GM12875 (cell line): Measurements from ENCODE around the gene MMP24.

ENCODE experiments used
- H3K4me3 ChIP-seq: one replicate; pipeline ENCODE4 v1.5.1; 2011; ENCODE audit warnings: low read depth, low read length, control low read depth
- CTCF ChIP-seq: IDR thresholded peaks from 2 replicates; pipeline ENCODE4 v1.5.1; 2011; ENCODE audit warnings: low read depth, mild to moderate bottlenecking, control low read depth, inconsistent platforms, low read length, moderate library complexity, borderline replicate concordance; ENCODE audit not compliant: insufficient read depth

The MMP24 gene

GRCh38 chr20:35318502-35319157 lies 92.1 kb downstream of the MMP24 start:
- TF ChIP-seq CTCF = no peak
- no peak overlapping the region for H3K4me3 ChIP-seq

- no peak overlapping the region for H3K4me3 ChIP-seq
- no peak for TF ChIP-seq CTCF
These were observed 92.8 kb downstream of the MMP24 start for GRCh38 chr20:35319192-35319870.

DNA sequence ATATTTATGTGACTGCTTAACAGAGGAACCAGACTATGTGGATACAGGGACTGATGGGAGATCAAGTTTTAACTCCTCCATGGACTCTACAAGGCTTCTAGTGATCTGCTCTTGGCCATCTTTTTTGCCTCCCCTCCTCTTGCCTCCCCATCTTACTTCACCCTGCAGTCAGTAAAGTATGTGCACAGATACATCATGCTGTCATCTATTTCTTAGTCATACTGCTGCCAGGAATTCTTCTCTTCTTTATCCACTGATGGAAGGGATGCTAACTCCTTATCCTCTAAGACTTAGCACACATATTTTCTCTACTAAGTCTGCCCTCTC lies 93.3 kb downstream of the MMP24 start:
- no peak overlapping the region for H3K4me3 ChIP-seq
- no peak for TF ChIP-seq CTCF

GRCh38 chr20:35320396-35321126 lies 94.1 kb downstream of the MMP24 start:
- TF ChIP-seq CTCF = no peak
- H3K4me3 ChIP-seq = no peak overlapping the region

DNA sequence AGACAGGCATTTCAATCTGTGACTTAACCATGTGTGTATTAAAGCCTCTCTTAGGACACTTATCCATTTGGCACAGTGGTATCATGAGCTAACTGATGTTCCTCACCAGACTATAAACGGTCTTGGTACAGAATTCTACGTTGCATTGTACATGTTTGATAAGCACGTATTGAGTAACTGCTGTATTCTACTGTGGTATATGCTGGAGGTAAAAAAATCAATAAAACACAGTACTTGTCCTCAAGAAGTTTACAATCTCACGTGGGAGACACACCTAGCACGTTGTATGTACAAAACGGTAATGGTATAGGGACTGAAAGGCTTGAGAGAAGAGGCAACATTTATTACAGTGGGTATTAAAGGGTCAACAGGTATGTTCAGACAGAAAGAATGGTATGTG lies 98.9 kb downstream of the MMP24 start:
- TF ChIP-seq CTCF = no peak
- no peak overlapping the region for H3K4me3 ChIP-seq

- no peak for TF ChIP-seq CTCF
- H3K4me3 ChIP-seq = no peak overlapping the region
These were observed 99.7 kb downstream of the MMP24 start for GRCh38 chr20:35326021-35326739.
